ENCODE measurements around the gene ANKRD63.

The ANKRD63 gene

GRCh38 chr15:40298216-40298935 lies 15.5 kb upstream of the ANKRD63 start:
- DNase-seq = no peak
- no peaks in the 10 kb centered on the region for H3K79me2 ChIP-seq (ENCODE audit: low read length)
- no peaks in the 10 kb centered on the region for H3K9me3 ChIP-seq (replicated peaks; ENCODE audit: insufficient read depth, low read length)
- H3F3A ChIP-seq (ENCODE audit: insufficient read depth, low read length) = no peaks in the 10 kb centered on the region
- no peak overlapping the region for H2AFZ ChIP-seq (ENCODE audit: low read length)
- no peak overlapping the region for H3K4me2 ChIP-seq (ENCODE audit: low read depth, low read length)
- no peaks in the 10 kb centered on the region for H4K20me1 ChIP-seq (ENCODE audit: insufficient read depth, low read length)
- no peak overlapping the region for H3K27ac ChIP-seq (ENCODE audit: low read length)
- H3K9ac ChIP-seq (ENCODE audit: low read length) = no peak overlapping the region
- no peaks in the 10 kb centered on the region for H3K4me1 ChIP-seq (ENCODE audit: low read length)
- no peaks in the 10 kb centered on the region for H3K36me3 ChIP-seq (replicated peaks; ENCODE audit: insufficient read depth, low read length)
- H3K9me2 ChIP-seq (replicated peaks; ENCODE audit: insufficient read depth, low read length) = no peaks in the 10 kb centered on the region
- H3K27me3 ChIP-seq (replicated peaks; ENCODE audit: insufficient read depth, low read length) = peaks cover 25% of the 10 kb centered on the region
- no peak overlapping the region for H3K4me3 ChIP-seq (ENCODE audit: low read length)
- TF ChIP-seq CTCF (IDR thresholded peaks at IDR 0.05; ENCODE audit: low read length) = no peak
- TF ChIP-seq EZH2 (optimal IDR thresholded peaks at IDR 0.05; ENCODE audit: low read depth, low read length) = no peak
- TF ChIP-seq EZH2phosphoT487 (IDR thresholded peaks at IDR 0.05; ENCODE audit: low read length) = no peak

- no peak for TF ChIP-seq CTCF (IDR thresholded peaks at IDR 0.05; ENCODE audit: low read length)
- Histone ChIP-seq H3K9ac (ENCODE audit: low read length) (no peak overlapping the region), H3K4me1 (ENCODE audit: low read length) (no peaks in the 10 kb centered on the region), H3K79me2 (ENCODE audit: low read length) (no peaks in the 10 kb centered on the region), H3K27me3 (replicated peaks; ENCODE audit: insufficient read depth, low read length) (peaks cover 29% of the 10 kb centered on the region), H3F3A (ENCODE audit: insufficient read depth, low read length) (no peaks in the 10 kb centered on the region), H3K4me3 (ENCODE audit: low read length) (no peak overlapping the region), H4K20me1 (ENCODE audit: insufficient read depth, low read length) (no peaks in the 10 kb centered on the region), H2AFZ (ENCODE audit: low read length) (no peak overlapping the region), H3K27ac (ENCODE audit: low read length) (no peak overlapping the region), H3K36me3 (replicated peaks; ENCODE audit: insufficient read depth, low read length) (no peaks in the 10 kb centered on the region), H3K9me3 (replicated peaks; ENCODE audit: insufficient read depth, low read length) (no peaks in the 10 kb centered on the region), H3K9me2 (replicated peaks; ENCODE audit: insufficient read depth, low read length) (no peaks in the 10 kb centered on the region), H3K4me2 (ENCODE audit: low read depth, low read length) (no peak overlapping the region)
- no peak for DNase-seq
Observed at GRCh38 chr15:40297356-40297755, 14.5 kb upstream of the ANKRD63 start.

GRCh38 chr15:40296561-40297230 lies 13.8 kb upstream of the ANKRD63 start:
- Histone ChIP-seq H3K4me2 (ENCODE audit: low read depth, low read length) (no peak overlapping the region), H4K20me1 (ENCODE audit: insufficient read depth, low read length) (no peaks in the 10 kb centered on the region), H3K9me3 (replicated peaks; ENCODE audit: insufficient read depth, low read length) (no peaks in the 10 kb centered on the region), H3K36me3 (replicated peaks; ENCODE audit: insufficient read depth, low read length) (no peaks in the 10 kb centered on the region), H3F3A (ENCODE audit: insufficient read depth, low read length) (no peaks in the 10 kb centered on the region), H3K4me1 (ENCODE audit: low read length) (no peaks in the 10 kb centered on the region), H3K79me2 (ENCODE audit: low read length) (no peaks in the 10 kb centered on the region), H3K9me2 (replicated peaks; ENCODE audit: insufficient read depth, low read length) (no peaks in the 10 kb centered on the region), H2AFZ (ENCODE audit: low read length) (no peak overlapping the region), H3K9ac (ENCODE audit: low read length) (no peak overlapping the region), H3K27ac (ENCODE audit: low read length) (no peak overlapping the region), H3K4me3 (ENCODE audit: low read length) (no peak overlapping the region), H3K27me3 (replicated peaks; ENCODE audit: insufficient read depth, low read length) (peaks cover 36% of the 10 kb centered on the region)
- DNase-seq = no peak
- no peak for TF ChIP-seq EZH2phosphoT487 (IDR thresholded peaks at IDR 0.05; ENCODE audit: low read length)
- no peak for TF ChIP-seq EZH2 (optimal IDR thresholded peaks at IDR 0.05; ENCODE audit: low read depth, low read length)
- no peak for TF ChIP-seq CTCF (IDR thresholded peaks at IDR 0.05; ENCODE audit: low read length)
